ENCODE data around the gene ATP8B3. TPM values are rescaled to one million over a fixed set of nuclear protein-coding genes. Genes with fewer than 3 reads are reported as not detected.

Gene ATP8B3
- total and polyA plus RNA-seq, 2 of the 13 experiments (the other 11 are each of a cell fraction or from before 2014, with no cell fraction given): 2.6 to 5.9 TPM

DNA sequence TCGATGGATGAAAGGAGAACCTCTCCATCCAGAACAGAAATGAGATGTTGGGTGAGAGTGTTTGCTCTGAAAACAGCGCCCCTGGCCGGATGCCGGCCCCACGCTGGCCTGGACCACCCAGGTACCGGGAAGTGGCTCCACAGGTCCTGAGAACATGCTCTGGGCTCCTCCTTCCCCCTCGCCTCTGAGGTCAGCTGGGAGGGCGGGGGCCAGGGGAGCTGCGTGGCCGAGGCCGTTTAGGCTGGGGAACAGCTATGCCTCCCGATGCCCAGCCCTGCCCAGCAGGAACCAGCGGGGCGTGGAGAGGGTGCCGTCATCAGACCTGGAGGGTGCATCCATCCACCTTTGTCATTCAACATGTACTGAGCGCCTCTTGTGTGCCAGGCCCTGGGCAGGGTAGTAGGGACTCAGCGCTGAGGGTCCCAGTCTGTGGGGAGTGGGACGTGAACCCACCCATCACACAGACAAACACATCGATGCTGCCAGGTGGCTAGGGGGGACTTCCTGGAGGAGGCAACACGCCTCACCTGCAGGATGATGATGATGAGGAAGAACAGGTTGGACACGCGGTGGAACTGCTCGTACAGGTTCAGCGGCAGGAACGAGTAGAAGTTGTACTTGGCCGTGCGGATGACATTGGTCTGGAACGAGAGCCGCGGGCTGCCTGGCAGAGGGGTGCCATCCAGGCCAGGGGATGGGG is 4.2 kb downstream of the ATP8B3 start (continued):
- TF ChIP-seq, protein P1, sequence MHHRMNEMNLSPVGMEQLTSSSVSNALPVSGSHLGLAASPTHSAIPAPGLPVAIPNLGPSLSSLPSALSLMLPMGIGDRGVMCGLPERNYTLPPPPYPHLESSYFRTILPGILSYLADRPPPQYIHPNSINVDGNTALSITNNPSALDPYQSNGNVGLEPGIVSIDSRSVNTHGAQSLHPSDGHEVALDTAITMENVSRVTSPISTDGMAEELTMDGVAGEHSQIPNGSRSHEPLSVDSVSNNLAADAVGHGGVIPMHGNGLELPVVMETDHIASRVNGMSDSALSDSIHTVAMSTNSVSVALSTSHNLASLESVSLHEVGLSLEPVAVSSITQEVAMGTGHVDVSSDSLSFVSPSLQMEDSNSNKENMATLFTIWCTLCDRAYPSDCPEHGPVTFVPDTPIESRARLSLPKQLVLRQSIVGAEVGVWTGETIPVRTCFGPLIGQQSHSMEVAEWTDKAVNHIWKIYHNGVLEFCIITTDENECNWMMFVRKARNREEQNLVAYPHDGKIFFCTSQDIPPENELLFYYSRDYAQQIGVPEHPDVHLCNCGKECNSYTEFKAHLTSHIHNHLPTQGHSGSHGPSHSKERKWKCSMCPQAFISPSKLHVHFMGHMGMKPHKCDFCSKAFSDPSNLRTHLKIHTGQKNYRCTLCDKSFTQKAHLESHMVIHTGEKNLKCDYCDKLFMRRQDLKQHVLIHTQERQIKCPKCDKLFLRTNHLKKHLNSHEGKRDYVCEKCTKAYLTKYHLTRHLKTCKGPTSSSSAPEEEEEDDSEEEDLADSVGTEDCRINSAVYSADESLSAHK (CRISPR knock-in tag; IDR thresholded peaks at IDR 0.05; ENCODE audit: borderline replicate concordance): no peak
- TF ChIP-seq NR2F6 (IDR thresholded peaks at IDR 0.05) (no peak), NR2F6 (CRISPR knock-in tag; IDR thresholded peaks at IDR 0.05) (no peak), ZNF577 (CRISPR knock-in tag; IDR thresholded peaks at IDR 0.05; ENCODE audit: borderline replicate concordance, low read depth) (no peak), ZNF263 (CRISPR knock-in tag; IDR thresholded peaks at IDR 0.05) (no peak), ZFP82 (CRISPR knock-in tag; IDR thresholded peaks at IDR 0.05; ENCODE audit: borderline replicate concordance) (no peak), NFKB2 (CRISPR knock-in tag; IDR thresholded peaks at IDR 0.05; ENCODE audit: borderline replicate concordance) (no peak), ZSCAN12 (CRISPR knock-in tag; IDR thresholded peaks at IDR 0.05) (no peak)
- TF ChIP-seq, protein P2, sequence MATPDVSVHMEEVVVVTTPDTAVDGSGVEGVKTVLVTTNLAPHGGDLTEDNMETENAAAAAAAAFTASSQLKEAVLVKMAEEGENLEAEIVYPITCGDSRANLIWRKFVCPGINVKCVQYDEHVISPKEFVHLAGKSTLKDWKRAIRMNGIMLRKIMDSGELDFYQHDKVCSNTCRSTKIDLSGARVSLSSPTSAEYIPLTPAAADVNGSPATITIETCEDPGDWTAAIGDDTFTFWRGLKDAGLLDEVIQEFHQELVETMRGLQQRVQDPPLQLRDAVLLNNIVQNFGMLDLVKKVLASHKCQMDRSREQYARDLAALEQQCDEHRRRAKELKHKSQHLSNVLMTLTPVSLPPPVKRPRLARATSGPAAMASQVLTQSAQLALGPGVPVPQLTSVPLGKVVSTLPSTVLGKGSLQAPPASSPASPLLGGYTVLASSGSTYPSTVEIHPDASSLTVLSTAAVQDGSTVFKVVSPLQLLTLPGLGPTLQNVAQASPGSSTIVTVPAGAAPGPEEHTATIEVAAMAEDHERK (CRISPR knock-in tag; IDR thresholded peaks at IDR 0.05; ENCODE audit: low read depth): no peak
